ENCODE results near the gene SETD2.

DNA sequence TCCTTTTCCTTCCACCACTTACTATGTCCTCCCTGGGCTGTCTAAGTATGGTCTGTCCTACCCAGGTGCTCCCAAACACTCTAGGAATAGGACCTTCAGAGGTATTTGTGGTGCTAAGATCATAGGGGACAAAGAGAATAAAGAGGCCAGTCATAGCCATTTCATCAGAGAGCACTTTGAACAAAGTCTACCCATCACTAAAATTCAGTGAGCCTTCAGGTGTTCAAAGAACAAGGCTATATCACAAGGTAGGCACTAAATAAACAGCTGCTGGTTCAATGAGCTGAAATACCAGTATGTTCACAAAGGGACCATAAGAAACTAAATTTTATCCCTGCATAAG is 145.7 kb downstream of the SETD2 start:
- TF ChIP-seq, protein P1, sequence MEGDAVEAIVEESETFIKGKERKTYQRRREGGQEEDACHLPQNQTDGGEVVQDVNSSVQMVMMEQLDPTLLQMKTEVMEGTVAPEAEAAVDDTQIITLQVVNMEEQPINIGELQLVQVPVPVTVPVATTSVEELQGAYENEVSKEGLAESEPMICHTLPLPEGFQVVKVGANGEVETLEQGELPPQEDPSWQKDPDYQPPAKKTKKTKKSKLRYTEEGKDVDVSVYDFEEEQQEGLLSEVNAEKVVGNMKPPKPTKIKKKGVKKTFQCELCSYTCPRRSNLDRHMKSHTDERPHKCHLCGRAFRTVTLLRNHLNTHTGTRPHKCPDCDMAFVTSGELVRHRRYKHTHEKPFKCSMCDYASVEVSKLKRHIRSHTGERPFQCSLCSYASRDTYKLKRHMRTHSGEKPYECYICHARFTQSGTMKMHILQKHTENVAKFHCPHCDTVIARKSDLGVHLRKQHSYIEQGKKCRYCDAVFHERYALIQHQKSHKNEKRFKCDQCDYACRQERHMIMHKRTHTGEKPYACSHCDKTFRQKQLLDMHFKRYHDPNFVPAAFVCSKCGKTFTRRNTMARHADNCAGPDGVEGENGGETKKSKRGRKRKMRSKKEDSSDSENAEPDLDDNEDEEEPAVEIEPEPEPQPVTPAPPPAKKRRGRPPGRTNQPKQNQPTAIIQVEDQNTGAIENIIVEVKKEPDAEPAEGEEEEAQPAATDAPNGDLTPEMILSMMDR (conservative IDR thresholded peaks at IDR 0.05; ENCODE audit: low read depth, low read length): no peak
- TF ChIP-seq EZH2 (IDR thresholded peaks at IDR 0.05; ENCODE audit: borderline replicate concordance, low read depth, low read length, poor library complexity, severe bottlenecking): no peak

All from A673 (cell line).